Effector CD8-positive, alpha-beta T cell (primary cell): Measurements from ENCODE around the gene RAB20.
"Not testable (repeated sequence)": the region's sequence is repeated elsewhere in the genome, so short reads cannot be mapped to it uniquely, and the experiment has no call there.

ENCODE experiments used
- DNase-seq: peaks from one replicate; lab custom pipeline; 2025; lab: John Stamatoyannopoulos, UW

The RAB20 gene

GRCh38 chr13:110554946-110555345 lies 6.6 kb downstream of the RAB20 start:
- DNase-seq = no peak

GRCh38 chr13:110554227-110554836 lies 7.2 kb downstream of the RAB20 start:
- no peak for DNase-seq

GRCh38 chr13:110553417-110553816 lies 8.1 kb downstream of the RAB20 start:
- no peak for DNase-seq

GRCh38 chr13:110552767-110553166 lies 8.8 kb downstream of the RAB20 start:
- no peak for DNase-seq

GRCh38 chr13:110551284-110551683 lies 10.2 kb downstream of the RAB20 start:
- no peak for DNase-seq

GRCh38 chr13:110549795-110550160 lies 11.7 kb downstream of the RAB20 start:
- no peak for DNase-seq

GRCh38 chr13:110548891-110549794 lies 12.4 kb downstream of the RAB20 start:
- no peak for DNase-seq

- DNase-seq = no peak
Measured at GRCh38 chr13:110546926-110547325, 14.6 kb downstream of the RAB20 start.

GRCh38 chr13:110546378-110546777 lies 15.1 kb downstream of the RAB20 start:
- no peak for DNase-seq

- no peak for DNase-seq
Measured at GRCh38 chr13:110542169-110542796, 19.2 kb downstream of the RAB20 start.

- no peak for DNase-seq
Measured at GRCh38 chr13:110541526-110541920, 20.0 kb downstream of the RAB20 start.

- no peak for DNase-seq
Measured at GRCh38 chr13:110540871-110541525, 20.5 kb downstream of the RAB20 start.

GRCh38 chr13:110539894-110540293 lies 21.6 kb downstream of the RAB20 start:
- no peak for DNase-seq

GRCh38 chr13:110538632-110539031 lies 22.9 kb downstream of the RAB20 start:
- no peak for DNase-seq

- no peak for DNase-seq
Measured at GRCh38 chr13:110536006-110536693, 25.4 kb downstream of the RAB20 start.

- no peak for DNase-seq
Measured at GRCh38 chr13:110535526-110535925, 26.0 kb downstream of the RAB20 start.

GRCh38 chr13:110533771-110534670 lies 27.5 kb downstream of the RAB20 start:
- DNase-seq = no peak

GRCh38 chr13:110532258-110532657 lies 29.3 kb downstream of the RAB20 start:
- DNase-seq = not testable (repeated sequence)

- no peak for DNase-seq
Measured at GRCh38 chr13:110531671-110532083, 29.8 kb downstream of the RAB20 start.

GRCh38 chr13:110531100-110531499 lies 30.4 kb downstream of the RAB20 start:
- DNase-seq = no peak
